NCI-H460 (cell line): Measurements from ENCODE around the gene DNASE2. TPM values are rescaled to one million over a fixed set of nuclear protein-coding genes. Genes with fewer than 3 reads are reported as not detected.
"Not testable (repeated sequence)": the region's sequence is repeated elsewhere in the genome, so short reads cannot be mapped to it uniquely, and the experiment has no call there.

Experiments used
- DNase-seq: peaks from one replicate; pipeline ENCODE4 v3.0.0-alpha.2; 2016; ENCODE audit warnings: low read depth; ENCODE audit errors: extremely low read depth
- total RNA-seq: library from RNA; depleted of rRNA; stranded (reverse); fragments of >200 nt; shearing (Covaris generic); gene quantifications from 2 replicates; pipeline ENCODE4 v1.2.3, GENCODE V29; 2014

Gene DNASE2
- total RNA-seq, 1 experiment from 2014 or later = 24.5 TPM

- no peak for DNase-seq
These were observed 15.4 kb downstream of the DNASE2 start for GRCh38 chr19:12865746-12866415.

- DNase-seq = no peak
These were observed 16.2 kb downstream of the DNASE2 start for GRCh38 chr19:12864721-12865715.

- no peak for DNase-seq
These were observed 17.1 kb downstream of the DNASE2 start for GRCh38 chr19:12864143-12864542.

GRCh38 chr19:12859546-12859945 is 21.7 kb downstream of the DNASE2 start:
- DNase-seq = no peak

GRCh38 chr19:12858041-12858928 is 23.0 kb downstream of the DNASE2 start:
- DNase-seq = no peak

GRCh38 chr19:12856653-12857052 is 24.6 kb downstream of the DNASE2 start:
- DNase-seq = no peak

GRCh38 chr19:12847159-12848139 is 33.8 kb downstream of the DNASE2 start:
- DNase-seq = peak; percentile 54

- DNase-seq = not testable (repeated sequence)
These were observed 34.6 kb downstream of the DNASE2 start for GRCh38 chr19:12846613-12847012.

GRCh38 chr19:12843999-12844732 is 37.1 kb downstream of the DNASE2 start:
- DNase-seq = no peak

GRCh38 chr19:12843328-12843727 is 37.9 kb downstream of the DNASE2 start:
- DNase-seq = no peak

- no peak for DNase-seq
These were observed 38.7 kb downstream of the DNASE2 start for GRCh38 chr19:12842511-12842910.

- no peak for DNase-seq
These were observed 40.2 kb downstream of the DNASE2 start for GRCh38 chr19:12841094-12841493.

GRCh38 chr19:12840091-12841079 is 40.9 kb downstream of the DNASE2 start:
- DNase-seq = peak; percentile 49

- DNase-seq = no peak
These were observed 42.1 kb downstream of the DNASE2 start for GRCh38 chr19:12838886-12839756.

- peak; percentile 24 for DNase-seq
These were observed 42.9 kb downstream of the DNASE2 start, which contains the start of gene MAST1 for GRCh38 chr19:12838182-12838885. TSS of gene MAST1 (plus strand) at chr19:12838515. CDS start at chr19:12838573, 58 bp downstream.

- no peak for DNase-seq
These were observed 44.0 kb downstream of the DNASE2 start for GRCh38 chr19:12837225-12837624.
